ENCODE data around the gene TTC9B.

DNA sequence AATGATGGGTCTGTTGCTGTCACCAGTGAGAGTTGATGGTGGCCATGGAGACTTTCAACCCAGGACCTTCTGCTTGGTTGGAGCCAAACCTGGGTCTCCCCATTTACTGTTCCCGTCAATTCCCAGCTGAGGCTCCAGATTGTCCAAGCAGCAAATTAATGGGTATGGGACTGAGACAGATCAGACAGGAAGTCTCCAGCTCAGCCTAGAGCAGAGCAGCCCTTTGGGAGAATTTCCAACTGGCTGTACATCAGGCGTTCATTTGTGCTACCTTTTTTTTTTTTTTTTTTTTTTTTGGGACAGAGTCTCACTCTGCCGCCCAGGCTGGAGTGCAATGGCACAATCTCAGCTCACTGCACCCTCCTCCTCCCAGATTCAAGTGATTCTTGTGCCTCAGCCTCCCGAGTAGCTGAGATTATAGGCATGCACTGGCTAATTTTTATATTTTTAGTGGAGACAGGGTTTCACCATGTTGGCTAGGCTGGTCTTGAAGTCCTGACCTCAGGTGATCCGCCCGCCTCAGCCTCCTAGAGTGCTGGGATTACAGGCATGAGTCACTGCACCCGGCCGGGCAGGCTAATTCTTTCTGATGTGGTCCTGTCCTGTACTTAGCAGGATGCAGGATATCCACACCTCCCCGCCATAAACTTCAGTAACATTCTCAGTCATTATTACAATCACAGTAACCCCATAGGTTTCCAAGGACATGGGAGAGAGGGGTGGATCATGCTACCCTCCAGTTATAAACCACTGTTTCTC, 17.7 kb downstream of the TTC9B start:
- TF ChIP-seq POLR2AphosphoS5 (IDR thresholded peaks at IDR 0.05; ENCODE audit: low read depth), result no peak
- TF ChIP-seq, protein P1, sequence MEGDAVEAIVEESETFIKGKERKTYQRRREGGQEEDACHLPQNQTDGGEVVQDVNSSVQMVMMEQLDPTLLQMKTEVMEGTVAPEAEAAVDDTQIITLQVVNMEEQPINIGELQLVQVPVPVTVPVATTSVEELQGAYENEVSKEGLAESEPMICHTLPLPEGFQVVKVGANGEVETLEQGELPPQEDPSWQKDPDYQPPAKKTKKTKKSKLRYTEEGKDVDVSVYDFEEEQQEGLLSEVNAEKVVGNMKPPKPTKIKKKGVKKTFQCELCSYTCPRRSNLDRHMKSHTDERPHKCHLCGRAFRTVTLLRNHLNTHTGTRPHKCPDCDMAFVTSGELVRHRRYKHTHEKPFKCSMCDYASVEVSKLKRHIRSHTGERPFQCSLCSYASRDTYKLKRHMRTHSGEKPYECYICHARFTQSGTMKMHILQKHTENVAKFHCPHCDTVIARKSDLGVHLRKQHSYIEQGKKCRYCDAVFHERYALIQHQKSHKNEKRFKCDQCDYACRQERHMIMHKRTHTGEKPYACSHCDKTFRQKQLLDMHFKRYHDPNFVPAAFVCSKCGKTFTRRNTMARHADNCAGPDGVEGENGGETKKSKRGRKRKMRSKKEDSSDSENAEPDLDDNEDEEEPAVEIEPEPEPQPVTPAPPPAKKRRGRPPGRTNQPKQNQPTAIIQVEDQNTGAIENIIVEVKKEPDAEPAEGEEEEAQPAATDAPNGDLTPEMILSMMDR (IDR thresholded peaks at IDR 0.05; ENCODE audit: insufficient read depth, low read length), result no peak
- TF ChIP-seq, protein P2, sequence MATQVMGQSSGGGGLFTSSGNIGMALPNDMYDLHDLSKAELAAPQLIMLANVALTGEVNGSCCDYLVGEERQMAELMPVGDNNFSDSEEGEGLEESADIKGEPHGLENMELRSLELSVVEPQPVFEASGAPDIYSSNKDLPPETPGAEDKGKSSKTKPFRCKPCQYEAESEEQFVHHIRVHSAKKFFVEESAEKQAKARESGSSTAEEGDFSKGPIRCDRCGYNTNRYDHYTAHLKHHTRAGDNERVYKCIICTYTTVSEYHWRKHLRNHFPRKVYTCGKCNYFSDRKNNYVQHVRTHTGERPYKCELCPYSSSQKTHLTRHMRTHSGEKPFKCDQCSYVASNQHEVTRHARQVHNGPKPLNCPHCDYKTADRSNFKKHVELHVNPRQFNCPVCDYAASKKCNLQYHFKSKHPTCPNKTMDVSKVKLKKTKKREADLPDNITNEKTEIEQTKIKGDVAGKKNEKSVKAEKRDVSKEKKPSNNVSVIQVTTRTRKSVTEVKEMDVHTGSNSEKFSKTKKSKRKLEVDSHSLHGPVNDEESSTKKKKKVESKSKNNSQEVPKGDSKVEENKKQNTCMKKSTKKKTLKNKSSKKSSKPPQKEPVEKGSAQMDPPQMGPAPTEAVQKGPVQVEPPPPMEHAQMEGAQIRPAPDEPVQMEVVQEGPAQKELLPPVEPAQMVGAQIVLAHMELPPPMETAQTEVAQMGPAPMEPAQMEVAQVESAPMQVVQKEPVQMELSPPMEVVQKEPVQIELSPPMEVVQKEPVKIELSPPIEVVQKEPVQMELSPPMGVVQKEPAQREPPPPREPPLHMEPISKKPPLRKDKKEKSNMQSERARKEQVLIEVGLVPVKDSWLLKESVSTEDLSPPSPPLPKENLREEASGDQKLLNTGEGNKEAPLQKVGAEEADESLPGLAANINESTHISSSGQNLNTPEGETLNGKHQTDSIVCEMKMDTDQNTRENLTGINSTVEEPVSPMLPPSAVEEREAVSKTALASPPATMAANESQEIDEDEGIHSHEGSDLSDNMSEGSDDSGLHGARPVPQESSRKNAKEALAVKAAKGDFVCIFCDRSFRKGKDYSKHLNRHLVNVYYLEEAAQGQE (IDR thresholded peaks at IDR 0.05; ENCODE audit: insufficient replicate concordance, low read depth), result no peak
